ENCODE measurements around the gene SYP. TPM values are rescaled to one million over a fixed set of nuclear protein-coding genes. Genes with fewer than 3 reads are reported as not detected.

SYP gene
- 8.7 and 13.8 TPM in 2 replicates for total RNA-seq (2014; rRNA removed; shearing (Covaris generic))

DNA sequence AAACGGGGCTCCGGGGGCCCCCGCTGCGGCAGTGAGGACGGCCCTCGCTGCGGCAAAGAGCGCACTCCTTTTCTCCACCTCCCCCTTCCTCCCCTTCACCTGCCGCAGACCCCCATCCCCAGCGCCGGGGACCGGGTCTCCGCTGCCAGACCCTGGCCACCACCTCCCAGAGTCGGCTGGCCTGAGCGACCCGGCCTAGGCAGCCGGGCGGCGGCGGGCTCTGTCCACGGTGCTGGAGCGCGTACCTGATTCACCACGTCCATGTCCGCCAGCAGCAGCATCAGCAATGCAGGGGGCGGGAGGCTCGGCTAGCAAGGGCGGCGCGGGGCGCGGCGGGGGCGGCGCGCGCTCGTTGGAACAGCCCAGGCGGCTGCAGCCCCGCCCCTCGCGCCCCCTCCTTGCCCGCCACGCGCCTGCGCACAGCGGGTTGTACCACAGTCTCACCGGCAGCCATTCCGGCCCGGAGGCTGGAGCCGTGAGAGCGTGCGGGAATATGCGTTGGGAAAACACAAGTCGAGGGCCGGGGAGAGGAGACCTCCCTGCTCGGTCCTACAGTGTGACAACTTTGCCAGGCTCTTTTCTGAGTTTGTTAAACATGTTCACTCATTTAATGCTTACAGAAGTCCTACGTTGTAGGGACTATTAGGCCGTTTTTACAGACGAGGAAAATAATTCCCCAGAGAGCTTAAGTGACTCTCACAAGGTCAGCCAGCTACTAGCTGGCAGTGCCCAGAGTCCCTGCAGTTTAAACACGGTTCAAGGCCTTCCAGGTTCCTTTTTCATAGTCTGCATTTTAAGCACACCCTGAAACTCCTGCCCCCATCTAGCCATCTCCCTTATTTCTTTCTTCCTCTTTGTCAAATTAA, at the start of gene SYP:
Gene SYP (minus strand): TSS at position 288 of the 866 bp plus-strand sequence. CDS start 7 bp downstream, at position 281.
- in situ Hi-C loops (cut with HindIII; ENCODE audit: low sequenced_read_pairs), result no loop called here

DNA sequence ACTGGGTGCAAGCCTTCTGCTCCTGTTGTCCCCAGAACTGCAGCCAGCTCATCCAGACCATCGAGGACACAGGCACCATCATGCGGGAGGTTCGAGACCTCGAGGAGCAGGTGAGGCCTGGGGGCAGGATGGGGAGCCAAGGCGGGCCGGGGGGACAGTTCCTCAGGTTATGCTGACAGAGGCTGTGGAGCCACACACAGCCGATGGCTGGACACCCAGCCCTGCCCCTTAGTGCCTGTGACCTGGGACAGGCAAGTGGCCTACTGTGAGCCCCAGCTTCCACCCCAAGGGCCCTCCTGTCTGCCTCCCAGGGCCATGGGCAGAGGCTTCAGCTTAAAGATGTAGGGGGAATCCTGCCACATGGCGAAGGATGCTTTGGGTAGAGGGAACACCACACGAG, 49.6 kb upstream of the SYP start:
- no peak for DNase-seq (ENCODE audit: low spot score)
- in situ Hi-C loops (cut with HindIII; ENCODE audit: low sequenced_read_pairs), result no loop called here

More for the DNA sequence above, at the start of gene SYP:
- DNase-seq (ENCODE audit: low spot score), result peak; percentile 85

DNA sequence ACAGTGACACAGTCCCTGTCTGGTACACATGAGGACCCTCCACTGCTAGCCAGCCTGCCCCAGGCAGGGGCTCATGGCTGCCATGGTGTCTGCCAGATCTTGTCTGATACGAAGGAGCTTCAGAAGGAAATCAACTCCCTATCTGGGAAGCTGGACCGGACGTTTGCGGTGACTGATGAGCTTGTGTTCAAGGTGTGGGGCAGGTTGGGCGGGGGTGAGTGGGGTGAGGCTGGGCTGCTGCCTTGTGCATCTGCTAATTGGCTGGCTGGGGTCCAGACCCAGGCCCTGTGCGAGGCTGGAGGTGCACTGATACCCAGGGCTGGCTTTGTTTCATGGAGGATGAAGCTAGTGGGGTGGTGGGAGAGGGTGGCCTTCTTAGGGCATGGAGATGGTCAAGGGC, 49.1 kb upstream of the SYP start:
- in situ Hi-C loops (cut with HindIII; ENCODE audit: low sequenced_read_pairs), result no loop called here
- DNase-seq (ENCODE audit: low spot score), result no peak

DNA sequence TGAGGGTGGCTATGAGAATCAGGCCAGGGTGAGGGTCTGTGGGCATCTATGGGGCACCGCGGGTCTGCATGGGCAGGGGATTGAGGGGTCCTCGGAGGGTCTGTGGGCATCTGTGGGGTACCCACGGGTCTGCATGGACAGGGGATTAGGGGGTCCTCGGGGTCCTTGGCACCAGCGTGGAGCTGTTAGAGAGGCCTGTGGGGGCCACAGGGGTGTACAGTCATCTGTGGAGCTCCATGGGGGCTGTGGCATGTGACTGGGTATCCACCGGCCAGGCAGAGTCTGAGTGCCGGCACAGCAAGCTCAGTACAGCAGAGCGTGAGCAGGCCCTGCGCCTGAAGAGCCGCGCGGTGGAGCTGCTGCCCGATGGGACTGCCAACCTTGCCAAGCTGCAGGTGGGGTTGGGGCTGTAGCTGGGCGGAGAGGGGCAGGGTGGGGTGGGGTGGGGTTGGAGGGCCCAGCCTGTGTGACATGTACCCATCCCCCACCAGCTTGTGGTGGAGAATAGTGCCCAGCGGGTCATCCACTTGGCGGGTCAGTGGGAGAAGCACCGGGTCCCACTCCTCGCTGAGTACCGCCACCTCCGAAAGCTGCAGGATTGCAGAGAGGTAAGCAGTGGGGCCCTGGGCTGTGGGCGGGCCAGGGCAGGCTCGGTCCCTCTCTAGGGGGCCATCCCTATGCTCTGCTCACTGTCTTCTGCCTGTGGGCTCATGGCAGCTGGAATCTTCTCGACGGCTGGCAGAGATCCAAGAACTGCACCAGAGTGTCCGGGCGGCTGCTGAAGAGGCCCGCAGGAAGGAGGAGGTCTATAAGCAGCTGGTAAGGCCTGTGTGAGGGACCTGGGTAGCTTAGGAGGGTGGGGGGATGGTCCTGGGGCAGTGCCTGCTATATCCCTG, 48.2 kb upstream of the SYP start:
- in situ Hi-C loops (cut with HindIII; ENCODE audit: low sequenced_read_pairs), result no loop called here

DNA sequence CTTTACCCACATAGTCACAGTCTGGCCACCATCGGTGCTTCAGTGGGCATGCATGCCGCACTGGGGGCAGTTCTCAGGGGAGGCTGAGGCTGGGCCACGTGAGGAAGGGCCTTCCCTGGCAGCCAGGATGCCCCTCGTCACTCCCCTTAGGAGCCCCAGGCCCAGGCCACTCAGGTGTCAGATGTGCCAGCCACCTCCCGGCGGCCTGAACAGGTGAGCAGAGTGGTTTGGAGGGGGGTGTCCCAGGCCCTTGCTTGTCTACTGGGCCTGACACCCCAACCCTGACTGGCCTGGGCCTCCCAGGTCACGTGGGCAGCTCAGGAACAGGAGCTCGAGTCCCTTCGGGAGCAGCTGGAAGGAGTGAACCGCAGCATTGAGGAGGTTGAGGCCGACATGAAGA, 47.4 kb upstream of the SYP start:
- in situ Hi-C loops (cut with HindIII; ENCODE audit: low sequenced_read_pairs), result no loop called here
- DNase-seq (ENCODE audit: low spot score), result no peak

More for the DNA sequence above, 48.2 kb upstream of the SYP start:
- no peak for DNase-seq (ENCODE audit: low spot score)

DNA sequence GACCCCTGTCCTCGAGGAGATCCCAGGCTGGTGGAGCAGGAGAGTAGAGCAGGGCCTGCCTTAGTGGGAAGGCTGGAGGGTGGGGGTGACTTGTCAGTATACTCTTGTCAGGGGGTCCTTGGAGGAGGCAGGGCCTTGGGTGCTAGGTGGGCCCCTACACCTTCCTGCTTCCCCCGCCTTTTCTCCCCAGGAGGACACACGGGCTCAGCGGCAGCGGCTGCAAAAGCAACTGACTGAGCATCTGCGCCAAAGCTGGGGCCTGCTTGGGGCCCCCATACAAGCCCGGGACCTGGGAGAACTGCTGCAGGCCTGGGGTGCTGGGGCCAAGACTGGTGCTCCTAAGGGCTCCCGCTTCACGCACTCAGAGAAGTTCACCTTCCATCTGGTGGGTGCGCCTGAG, 46.5 kb upstream of the SYP start:
- in situ Hi-C loops (cut with HindIII; ENCODE audit: low sequenced_read_pairs), result no loop called here
- no peak for DNase-seq (ENCODE audit: low spot score)

DNA sequence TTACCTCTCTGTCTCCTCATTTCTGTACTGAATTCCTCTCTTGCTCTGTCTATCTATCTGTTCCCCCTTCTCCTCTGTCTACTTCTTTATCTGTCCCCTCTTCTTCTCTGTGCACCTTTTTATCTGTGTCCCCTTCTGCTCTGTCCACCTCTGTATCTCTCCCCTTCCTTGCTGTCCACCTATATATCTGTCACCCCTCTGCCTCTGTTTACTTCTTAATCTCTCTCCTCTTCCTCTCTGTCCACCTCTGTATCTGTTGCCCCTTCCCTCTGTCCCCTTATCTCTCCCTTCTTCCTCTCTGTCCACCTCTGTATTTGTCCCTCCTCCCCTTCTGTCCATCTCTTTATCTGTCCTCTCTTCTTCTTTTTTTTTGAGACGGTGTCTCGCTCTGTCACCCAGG, 44.2 kb upstream of the SYP start:
- in situ Hi-C loops (cut with HindIII; ENCODE audit: low sequenced_read_pairs), result no loop called here
- no peak for DNase-seq (ENCODE audit: low spot score)

DNA sequence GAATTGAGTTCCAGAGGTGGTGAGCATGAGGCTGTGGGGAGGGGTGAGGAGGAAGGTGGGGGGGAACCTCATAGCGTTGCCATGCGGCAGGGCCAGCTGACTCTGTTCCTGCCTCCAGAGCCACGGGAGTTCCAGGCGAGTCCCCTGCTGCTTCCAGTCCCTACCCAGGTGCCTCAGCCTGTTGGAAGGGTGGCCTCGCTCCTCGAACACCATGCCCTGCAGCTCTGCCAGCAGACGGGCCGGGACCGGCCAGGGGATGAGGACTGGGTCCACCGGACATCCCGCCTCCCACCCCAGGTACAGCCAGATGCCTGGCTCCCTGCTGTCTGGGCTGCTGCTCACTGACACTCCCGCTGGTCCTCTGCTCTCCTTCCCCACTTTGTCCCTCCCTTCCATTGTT, 43.2 kb upstream of the SYP start:
- no peak for DNase-seq (ENCODE audit: low spot score)
- in situ Hi-C loops (cut with HindIII; ENCODE audit: low sequenced_read_pairs), result no loop called here

DNA sequence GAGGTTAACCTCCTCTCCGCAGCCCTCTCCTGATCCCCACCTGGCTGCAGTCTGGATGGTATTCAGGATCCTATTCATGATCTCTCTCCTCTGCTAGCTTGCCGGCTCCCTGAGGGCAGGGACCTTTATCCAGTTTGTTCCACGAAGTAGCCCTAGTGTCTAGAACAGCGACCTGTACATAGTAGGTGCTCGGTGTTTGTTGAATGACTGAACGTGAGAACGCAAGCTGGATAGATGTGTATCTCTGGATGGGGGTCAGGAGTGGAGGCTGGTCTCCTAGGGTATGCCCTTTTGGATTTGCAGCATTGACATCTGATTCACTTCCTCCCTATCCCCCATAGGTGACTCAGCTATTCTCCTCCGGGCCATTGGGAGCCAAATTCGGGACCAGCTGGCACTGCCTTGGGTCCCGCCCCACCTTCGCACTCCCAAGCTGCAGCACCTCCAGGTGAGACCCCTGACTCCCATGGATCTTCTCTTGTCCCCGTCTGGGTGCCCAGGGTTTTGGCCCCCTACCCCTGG, 42.6 kb upstream of the SYP start:
- in situ Hi-C loops (cut with HindIII; ENCODE audit: low sequenced_read_pairs), result no loop called here
- DNase-seq (ENCODE audit: low spot score), result no peak

DNA sequence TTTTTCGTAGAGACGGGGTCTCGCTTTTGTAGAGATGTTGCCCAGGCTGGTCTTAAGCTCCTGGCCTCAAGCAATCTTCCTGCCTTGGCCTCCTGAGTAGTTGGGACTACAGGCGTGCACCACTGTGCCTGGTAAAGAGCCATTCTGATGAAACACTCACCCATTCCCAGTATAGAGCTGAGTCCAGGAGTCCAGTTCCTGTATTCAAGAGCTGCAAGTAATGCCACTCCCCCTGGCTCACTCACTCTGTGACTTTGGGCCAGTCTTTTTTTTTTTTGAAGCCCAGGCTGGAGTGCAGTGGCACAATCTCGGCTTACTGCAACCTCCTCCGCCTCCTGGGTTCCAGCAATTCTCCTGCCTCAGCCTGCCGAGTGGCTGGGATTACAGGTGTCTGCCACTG, 38.7 kb upstream of the SYP start:
- in situ Hi-C loops (cut with HindIII; ENCODE audit: low sequenced_read_pairs), result no loop called here
- no peak for DNase-seq (ENCODE audit: low spot score)

DNA sequence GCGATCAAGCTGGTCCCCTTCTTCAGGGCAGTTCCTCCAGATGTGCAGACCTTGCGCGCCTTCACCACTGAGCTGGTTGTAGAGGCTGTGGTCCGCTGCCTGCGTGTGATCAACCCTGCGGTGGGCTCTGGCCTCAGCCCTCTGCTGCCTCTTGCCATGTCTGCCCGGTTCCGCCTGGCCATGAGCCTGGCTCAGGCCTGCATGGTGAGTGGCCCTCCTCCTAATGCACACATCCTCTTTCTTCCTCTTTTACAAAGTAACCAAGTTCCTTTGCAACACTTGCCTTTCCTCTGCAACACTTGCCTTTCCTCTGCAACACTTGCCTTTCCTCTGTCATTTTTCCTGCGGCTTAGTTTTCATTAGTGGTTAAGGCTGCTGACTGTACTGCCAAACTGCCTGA, 37.1 kb upstream of the SYP start:
- no peak for DNase-seq (ENCODE audit: low spot score)
- in situ Hi-C loops (cut with HindIII; ENCODE audit: low sequenced_read_pairs), result no loop called here

DNA sequence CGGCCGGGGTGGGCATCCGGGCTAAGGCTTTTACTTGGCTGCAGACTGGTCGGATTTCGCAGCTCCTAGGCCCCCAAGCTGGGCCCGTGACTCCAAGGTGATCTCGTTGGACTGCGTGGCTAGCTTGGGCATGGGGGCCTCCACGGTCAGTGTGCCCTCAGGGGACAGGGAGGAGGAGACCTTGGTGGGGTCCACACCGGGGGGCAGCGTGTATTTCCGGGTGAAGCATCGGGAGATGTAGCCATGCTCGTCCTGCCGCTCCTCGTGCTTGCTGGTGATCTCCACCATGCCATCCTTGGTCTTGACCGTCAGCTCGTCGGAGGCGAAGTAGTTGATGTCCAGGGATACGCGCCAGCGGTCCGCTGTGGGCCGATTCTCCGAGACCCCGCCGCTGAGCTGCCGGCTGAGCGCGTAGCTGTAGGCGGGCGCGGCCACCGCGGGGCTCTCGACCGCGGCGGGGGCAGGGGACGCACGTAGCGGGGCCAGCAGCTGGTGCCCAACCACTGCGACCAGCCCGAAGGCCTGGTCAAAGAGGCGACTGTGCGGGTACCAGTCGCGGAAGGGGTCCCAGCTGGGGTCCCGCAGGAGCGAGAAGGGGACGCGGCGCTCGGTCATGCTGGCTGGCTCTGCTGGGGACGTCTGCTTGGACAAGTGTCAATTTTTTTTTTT, 34.0 kb upstream of the SYP start:
- in situ Hi-C loops (cut with HindIII; ENCODE audit: low sequenced_read_pairs), result no loop called here
- no peak for DNase-seq (ENCODE audit: low spot score)

DNA sequence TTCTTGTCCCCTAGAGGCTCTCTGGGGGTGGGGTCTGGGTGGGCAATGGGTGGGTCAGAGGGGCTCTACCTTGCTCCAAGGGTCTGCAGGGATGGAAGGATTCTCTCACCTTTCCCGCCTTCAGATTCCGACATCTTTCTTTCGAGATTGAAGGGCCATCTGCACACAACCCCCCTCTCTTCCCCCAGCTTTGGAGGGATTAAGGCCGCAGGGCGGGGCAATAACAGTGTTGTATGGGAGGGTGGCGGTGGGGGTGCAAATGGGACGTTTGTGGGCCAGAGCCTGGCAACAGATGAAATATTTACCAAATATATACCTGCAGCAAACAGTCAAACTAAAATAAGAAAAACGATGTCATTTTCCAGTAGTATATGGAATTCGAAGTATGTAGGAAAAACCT, 33.2 kb upstream of the SYP start, which contains the start of gene CACNA1F:
Gene CACNA1F (minus strand): TSS at position 165 of the 400 bp plus-strand sequence. CDS start 31 bp downstream, at position 134.
- in situ Hi-C loops (cut with HindIII; ENCODE audit: low sequenced_read_pairs), result no loop called here
- DNase-seq (ENCODE audit: low spot score), result no peak

DNA sequence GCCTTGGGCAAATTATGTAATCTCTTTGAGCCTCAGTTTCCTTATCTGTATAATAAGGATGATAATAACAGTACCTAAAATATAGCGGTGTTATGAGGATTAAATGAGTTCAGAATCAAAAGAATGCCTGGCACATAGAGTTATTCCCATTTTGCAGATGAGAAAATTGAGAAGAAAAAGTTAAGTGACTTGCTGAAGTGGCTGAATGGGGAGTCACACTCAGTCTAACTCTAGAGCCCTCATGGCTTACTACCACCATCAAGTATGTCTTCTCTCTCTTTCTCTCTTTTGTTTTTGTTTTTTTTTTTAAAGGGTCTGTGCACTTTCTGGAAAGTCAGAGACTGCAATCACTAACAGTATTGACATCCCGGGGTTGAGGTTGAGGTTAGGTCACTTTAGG, 32.5 kb upstream of the SYP start:
- DNase-seq (ENCODE audit: low spot score), result no peak
- in situ Hi-C loops (cut with HindIII; ENCODE audit: low sequenced_read_pairs), result no loop called here

DNA sequence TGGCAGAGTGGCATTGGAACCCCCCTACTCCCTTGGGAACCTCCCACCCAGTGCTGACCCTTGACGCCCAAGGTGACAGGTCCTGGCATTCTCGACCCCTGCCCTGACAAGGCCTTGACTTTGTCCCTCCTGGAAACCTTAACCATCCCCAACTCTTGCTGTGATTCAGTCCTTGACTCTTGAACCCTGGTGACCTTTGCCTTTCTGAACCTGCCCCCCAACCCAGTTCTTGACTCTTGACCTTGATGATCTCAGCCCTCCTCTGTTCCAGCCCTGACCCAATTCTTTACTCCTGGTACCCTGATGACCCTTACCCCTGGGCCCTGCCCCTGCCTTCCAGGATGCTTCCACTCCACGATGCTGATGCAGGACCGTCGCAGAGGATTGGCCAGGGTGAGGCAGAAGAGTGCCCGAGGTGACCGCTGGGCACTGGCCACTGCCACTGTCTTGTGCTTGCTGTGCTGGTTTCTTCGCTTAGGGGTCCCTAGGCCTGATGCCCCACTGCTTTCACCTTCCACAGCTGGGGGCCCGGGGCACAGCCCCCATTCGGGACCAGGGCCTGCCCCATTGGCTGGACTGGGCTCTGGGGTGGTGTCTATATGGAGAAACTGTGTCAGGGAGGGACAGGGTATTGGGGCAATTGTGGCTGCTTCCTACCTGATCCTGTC, 31.5 kb upstream of the SYP start:
- DNase-seq (ENCODE audit: low spot score), result no peak
- in situ Hi-C loops (cut with HindIII; ENCODE audit: low sequenced_read_pairs), result no loop called here

DNA sequence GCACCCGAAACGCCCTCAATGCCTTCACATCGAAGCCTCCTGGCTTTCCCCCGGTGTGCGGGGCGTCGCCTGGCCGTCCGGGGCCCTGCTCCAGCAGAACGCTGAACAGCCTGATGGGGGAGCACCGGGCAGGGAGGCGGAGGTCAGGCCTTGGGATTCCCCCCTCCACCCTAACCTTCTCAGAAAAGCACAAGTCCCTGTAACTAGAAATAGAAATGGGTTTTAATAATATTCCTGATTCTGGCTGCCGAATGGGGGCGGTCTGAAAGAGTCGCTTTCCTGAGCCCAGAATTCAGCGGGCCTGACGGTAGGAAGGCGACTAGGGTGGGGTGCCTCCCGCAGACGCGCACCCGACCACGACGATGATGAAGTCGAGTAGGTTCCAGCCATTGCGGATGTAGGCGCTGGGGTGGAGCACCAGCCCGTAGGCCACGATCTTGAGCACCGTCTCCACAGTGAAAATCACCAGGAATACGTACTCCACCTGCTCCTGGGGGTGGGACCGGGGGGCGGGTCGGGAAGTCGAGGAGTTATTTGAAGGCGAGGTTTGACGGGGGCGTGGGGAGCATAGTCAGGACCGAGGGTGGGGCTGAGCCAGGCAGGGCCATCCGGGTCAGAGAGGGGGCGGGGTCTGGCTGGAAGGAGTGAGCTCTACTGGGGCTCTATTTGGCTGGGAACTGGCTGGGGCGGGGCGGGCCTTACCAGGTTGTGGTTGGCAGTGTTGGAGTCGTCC, 30.7 kb upstream of the SYP start:
- in situ Hi-C loops (cut with HindIII; ENCODE audit: low sequenced_read_pairs), result no loop called here
- peak; percentile 7 for DNase-seq (ENCODE audit: low spot score)

DNA sequence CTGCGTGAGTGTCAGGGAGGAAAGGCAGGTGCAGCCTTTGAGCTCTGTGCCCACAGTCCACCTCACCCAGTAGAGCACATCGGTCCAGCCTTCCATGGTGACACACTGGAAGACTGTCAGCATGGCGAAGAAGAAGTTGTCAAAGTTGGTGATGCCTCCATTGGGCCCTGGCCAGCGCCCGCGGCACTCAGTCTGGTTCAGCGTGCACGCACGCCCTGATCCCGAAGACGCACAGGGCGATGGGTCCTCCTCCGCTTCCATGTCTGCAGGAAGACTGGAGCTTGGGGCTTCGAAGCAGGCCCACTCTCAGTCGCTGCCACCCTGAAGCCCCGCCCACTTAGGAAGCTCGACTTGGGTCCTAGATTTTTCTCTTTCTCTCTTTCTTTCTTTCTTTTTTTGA, 28.2 kb upstream of the SYP start:
- in situ Hi-C loops (cut with HindIII; ENCODE audit: low sequenced_read_pairs), result no loop called here
- no peak for DNase-seq (ENCODE audit: low spot score)

DNA sequence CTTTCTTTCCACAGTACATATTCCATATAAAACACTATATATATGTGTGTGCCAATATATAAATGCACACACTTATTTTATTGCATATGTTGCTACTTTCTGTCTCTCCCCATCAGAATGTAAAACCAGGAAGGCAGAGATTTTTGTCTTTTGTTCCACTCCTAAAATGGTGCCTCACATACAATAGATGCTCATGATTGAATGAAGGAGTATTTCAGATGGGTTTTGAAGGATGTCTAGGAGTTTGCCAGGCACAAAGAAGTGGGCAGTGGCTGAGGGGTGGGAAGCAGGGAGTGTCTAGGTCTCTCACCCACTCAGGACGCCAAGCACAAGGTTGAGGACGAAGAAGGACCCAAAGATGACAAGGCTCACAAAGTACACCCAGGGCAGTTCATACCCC, 27.7 kb upstream of the SYP start:
- in situ Hi-C loops (cut with HindIII; ENCODE audit: low sequenced_read_pairs), result no loop called here
- DNase-seq (ENCODE audit: low spot score), result no peak

Measured in G401 (cell line).